GM21515 (cell line): ENCODE data around the gene PRKRA.
"Not testable (repeated sequence)": the region's sequence is repeated elsewhere in the genome, so short reads cannot be mapped to it uniquely, and the experiment has no call there.

ENCODE experiments used
- ATAC-seq: cut with Tn5 transposase; IDR thresholded peaks from one replicate; pipeline ENCODE4 v1.9.1; 2021; ENCODE audit not compliant: unreplicated experiment

The PRKRA gene

DNA sequence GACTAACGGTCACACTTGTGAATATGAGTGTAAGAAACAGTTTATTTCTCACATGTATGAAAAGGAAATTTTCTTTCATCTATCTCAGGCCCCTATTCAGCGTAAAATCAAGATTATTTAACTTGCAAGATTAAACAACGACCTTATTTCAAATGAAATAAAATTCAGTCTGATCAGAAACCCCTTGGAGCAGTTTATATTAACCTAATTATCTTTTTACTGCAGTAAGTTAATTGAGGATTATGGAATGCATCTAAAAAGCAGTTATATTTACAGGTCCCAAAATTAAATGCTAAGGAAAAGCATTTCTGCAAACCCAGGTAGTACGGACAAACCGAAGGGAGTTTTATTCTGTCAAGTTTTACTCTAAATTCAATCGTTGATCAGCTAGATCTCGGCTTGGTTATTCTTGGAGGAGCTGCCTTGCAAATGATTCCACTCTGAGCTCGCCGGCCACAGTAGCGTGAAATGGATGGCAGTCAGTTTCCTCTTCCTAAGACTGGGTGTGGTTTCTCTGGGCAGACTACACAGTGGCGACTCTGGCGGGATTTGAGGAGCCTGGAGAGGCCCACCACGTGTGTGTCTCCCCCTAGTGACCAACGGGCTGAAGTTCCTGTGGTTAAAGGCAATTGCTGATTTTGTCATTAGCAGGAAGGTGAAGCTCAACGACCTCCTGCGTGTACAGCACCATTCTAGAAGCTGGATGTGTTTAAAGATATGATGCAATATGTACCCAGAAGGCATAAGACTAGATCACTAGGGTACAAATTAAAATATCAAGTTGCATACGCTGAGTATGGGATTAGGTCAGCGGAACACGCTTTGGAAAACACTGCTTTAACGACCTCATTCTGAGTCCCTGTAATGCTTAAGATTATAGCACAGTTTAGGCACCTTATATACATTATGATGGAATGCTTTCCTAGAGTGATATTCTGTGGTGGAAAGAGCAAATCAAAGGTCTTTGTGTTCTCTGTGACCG lies 36.4 kb downstream of the PRKRA start:
- ATAC-seq = peak; percentile 83

GRCh38 chr2:178413472-178414265 lies 37.3 kb downstream of the PRKRA start:
- ATAC-seq = peak; percentile 79

DNA sequence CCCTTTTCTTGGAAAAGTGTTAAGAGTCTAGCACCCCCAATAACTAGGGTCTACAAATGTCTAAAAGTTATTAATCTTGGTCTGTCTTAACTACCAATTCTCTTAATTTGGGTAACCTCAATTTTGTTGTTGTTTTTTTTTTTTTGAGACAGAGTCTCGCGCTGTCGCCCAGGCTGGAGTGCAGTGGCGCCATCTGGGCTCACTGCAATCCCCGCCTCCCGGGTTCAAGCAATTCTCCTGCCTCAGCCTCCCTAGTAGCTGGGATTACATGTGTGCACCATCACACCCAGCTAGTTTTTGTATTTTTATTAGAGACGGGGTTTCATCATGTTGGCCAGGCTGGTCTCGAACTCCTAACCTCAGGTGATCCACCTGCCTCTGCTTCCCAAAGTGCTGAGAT lies 38.5 kb downstream of the PRKRA start:
- not testable (repeated sequence) for ATAC-seq

- no peak for ATAC-seq
Measured at GRCh38 chr2:178412047-178412446, 38.9 kb downstream of the PRKRA start.

GRCh38 chr2:178409261-178409660 lies 41.7 kb downstream of the PRKRA start:
- ATAC-seq = no peak

DNA sequence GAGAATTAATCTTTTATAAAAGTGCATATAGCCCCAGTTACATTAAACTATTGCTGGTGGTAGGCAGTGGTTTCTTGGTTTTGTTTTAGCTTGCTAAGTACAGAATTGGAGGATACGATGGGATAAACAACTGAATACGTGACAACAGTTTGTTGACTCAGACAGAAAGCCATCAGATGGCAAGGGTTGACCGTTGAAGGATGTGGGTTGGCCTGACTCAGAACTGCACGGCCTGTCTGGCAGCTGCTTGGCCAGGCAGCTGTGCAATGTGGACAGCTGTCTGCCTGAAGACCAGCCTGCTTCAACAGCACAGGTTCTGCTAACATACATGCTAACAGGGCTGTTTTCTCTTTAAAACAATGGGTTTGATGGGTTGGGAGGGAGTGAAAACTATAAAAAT lies 46.6 kb downstream of the PRKRA start:
- ATAC-seq = peak; percentile 99

DNA sequence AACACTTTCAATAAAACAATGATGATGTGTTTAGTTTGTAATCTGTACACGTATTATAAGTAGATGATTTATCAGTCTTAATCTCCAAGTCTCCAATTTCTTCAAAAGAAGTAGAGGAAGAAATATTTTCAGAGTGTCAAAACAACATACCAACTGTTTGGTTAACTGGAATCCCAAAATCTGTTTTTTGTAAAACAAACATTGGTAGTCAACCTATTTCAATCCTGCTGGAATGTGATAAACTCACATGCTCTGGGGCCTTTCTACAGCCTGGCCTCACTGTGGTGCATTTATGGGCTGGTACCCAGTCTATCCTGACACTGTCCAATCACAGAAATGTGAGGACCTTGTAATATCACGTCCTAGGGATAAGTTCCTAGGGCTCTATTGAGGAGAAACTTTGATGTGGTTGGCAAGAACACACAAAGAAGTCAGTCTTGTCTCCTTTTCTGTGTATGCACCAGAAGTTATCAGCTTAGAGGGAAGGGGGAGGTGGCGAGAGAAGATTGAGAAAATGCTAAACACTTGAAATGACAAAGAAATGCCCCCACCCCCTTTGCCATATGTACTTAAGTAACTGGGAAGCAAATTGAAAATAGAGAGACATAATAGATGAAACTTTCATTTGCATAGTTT lies 47.2 kb downstream of the PRKRA start:
- peak; percentile 33 for ATAC-seq

GRCh38 chr2:178401994-178402437 lies 49.0 kb downstream of the PRKRA start:
- ATAC-seq = no peak

- ATAC-seq = peak; percentile 94
Measured at GRCh38 chr2:178397002-178397605, 53.9 kb downstream of the PRKRA start.

- no peak for ATAC-seq
Measured at GRCh38 chr2:178395941-178396570, 54.9 kb downstream of the PRKRA start.

DNA sequence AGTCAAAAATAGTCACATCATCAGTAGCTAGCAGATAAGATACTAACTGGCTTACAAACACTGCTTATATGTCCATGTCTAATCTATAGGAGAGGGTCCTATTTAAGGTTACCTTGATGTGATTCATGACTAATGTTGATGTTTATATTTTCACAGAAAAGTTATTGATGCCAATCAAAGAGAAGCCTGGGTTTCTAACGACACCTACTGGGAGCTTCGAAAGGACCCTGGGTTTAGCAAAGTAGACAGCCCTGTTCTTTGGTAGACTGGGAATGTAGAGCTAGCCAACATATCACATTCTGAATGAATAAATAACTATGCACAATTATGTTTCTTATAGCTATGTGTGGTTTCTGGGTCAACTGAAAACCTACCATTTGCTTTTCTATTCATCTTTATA lies 55.7 kb downstream of the PRKRA start:
- no peak for ATAC-seq

- ATAC-seq = no peak
Measured at GRCh38 chr2:178394859-178395258, 56.1 kb downstream of the PRKRA start.

DNA sequence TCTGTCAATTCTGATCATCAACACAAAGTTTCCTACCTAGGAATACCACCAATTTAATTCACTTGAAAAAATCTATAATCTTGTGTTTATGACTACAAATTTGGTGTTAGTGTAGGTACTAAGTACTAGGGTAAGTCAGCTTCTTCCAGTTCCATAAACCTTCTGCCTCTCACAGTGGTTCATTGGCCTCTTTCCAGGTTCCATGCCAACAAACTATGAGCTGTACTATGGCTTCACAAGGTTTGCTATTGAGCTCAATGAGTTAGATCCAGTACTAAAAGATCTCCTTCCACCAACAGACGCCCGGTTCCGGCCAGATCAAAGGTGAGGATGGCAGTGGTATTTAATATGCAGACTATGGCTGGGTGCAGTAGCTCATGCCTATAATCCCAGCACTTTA lies 58.8 kb downstream of the PRKRA start:
- no peak for ATAC-seq

- no peak for ATAC-seq
Measured at GRCh38 chr2:178391701-178392100, 59.3 kb downstream of the PRKRA start.

- ATAC-seq = no peak
Measured at GRCh38 chr2:178388287-178388686, 62.7 kb downstream of the PRKRA start.

DNA sequence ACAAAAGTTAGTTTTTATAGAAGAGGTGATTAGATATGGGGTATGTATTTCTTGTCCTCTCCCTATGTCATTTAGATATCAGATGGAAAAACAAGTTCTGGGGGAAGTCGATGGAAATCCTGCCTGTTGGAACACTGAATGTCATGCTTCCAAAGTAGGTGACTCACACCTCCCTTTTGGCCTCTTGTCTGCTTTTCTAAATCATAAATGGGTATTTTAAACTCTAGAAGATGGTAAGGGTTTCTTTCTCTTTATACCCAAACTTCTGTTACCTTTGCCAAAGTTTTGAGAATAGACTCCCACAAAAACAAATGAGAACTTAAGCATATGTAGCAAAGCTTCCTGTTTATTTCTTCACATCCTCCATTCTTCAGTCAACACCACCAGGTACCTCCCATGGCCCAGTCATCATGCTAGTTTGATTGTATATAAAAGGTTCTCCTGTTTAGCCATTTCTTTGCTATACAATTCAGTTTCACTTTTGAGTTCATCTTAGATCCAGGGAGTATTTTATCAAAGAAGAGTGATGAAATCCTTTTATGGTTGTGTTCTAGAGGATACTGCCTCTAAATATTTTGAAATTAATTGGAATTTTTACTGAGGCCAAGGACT lies 63.9 kb downstream of the PRKRA start:
- ATAC-seq = no peak

DNA sequence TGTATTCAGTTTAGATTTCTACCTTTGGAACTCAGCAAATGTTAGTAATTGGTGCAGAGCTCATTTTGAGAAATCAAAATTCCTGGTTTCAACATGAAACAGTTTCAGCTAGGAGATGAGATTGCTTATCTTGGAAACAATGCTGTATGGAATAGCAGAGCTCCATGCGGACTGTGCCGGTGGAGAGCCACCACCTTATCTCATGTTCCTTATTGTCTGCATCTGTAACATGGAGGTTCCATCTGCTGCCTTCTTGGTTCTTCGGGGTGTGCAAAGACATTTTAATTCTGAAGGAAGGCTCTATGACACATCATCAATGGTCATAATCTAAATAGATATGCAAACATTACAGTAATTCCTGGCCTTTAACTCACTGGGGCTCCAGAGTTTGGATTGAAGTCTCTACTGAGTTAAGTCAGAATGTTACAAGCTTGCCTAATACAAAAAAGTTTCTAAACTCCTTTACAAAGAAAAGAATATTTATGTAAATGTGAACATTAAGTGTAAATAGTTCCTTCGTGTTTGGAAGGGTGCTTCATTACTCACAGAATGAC lies 65.3 kb downstream of the PRKRA start:
- ATAC-seq = no peak

GRCh38 chr2:178383718-178384117 lies 67.3 kb downstream of the PRKRA start:
- no peak for ATAC-seq
